ENCODE results near the gene PARG. TPM values are rescaled to one million over a fixed set of nuclear protein-coding genes. Genes with fewer than 3 reads are reported as not detected.

The PARG gene
- total and polyA plus RNA-seq, 10 donors, result 5.3 to 45.0 (median 29.6) TPM

DNA sequence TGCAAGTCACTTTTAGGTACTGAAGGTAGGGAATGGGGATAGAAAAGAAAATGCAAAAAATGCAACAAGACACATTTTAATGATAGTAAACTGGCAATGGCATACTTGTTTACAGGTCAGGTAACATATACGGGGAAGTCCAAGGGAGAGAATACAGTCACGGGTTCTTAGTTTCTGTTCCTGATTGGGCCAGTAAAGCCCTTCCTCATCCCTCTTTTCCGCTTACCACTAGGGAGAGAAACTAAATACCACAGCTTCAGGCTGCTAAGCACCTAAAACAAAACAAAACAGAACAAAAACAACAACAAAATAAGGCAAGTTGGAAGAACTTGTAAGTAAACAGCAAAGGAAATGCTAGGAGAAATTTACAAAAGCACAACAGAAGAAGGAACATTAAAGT, 114.5 kb downstream of the PARG start:
- TF ChIP-seq POLR2AphosphoS5 (IDR thresholded peaks at IDR 0.05) (no peak), POLR2A (IDR thresholded peaks at IDR 0.05) (no peak)
- TF ChIP-seq, protein P1, sequence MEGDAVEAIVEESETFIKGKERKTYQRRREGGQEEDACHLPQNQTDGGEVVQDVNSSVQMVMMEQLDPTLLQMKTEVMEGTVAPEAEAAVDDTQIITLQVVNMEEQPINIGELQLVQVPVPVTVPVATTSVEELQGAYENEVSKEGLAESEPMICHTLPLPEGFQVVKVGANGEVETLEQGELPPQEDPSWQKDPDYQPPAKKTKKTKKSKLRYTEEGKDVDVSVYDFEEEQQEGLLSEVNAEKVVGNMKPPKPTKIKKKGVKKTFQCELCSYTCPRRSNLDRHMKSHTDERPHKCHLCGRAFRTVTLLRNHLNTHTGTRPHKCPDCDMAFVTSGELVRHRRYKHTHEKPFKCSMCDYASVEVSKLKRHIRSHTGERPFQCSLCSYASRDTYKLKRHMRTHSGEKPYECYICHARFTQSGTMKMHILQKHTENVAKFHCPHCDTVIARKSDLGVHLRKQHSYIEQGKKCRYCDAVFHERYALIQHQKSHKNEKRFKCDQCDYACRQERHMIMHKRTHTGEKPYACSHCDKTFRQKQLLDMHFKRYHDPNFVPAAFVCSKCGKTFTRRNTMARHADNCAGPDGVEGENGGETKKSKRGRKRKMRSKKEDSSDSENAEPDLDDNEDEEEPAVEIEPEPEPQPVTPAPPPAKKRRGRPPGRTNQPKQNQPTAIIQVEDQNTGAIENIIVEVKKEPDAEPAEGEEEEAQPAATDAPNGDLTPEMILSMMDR (IDR thresholded peaks at IDR 0.05 in 8 of 11, conservative IDR thresholded peaks at IDR 0.05 in 3 of 11), result no peak
- DNase-seq, result no peak
- Histone ChIP-seq H3K4me1 (peaks cover 0 to 9% (median 0%) of the 10 kb centered on the region in 6 donors), H3K27me3 (replicated peaks in 1 of 7) (no peaks in the 10 kb centered on the region), H3K36me3 (peaks cover 4 to 75% (median 11%) of the 10 kb centered on the region in 6 donors), H3K9me3 (no peaks in the 10 kb centered on the region), H3K4me3 (no peak overlapping the region), H3K27ac (no peak overlapping the region)
- 76 to 88% (median 83%) methylated on average over 3 of the region's 3 CpGs for WGBS, 5 donors
- intact Hi-C loops (cut with DNase I; ENCODE audit: low total_unique reads), result no loop called here

DNA sequence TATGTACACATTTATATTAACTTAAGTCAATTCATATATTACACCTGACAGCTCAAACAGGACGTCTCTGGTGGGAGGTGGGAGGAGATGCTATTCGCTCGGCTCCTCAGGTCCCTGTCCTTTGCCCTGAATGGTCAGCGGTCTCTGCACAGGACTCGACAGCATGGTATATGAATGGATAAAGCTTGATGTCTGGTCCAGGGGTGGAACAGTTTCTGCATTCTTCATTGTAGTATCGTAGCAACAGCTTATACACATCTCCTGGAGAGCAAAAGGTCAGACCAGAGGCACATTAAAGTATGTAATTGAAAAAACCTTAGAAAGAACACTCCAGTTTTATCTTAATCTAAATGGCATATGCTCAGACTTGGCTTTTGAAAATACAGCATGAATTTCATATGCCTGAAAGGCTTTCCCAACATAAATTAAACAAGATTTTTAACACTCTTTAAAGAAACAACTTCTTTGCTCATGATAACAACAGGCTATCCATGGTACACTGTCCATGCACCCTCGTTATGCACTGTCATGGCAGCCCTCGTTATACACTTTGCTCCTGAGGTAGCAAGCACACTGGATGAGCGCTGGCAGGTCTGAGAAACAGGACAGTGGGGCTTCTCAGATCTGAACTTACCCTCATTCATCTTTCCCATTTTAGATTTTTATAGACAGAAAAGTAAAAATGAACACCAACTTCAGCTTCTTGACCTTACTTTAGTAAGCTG, 122.4 kb downstream of the PARG start:
- 91 to 97% (median 95%) methylated on average over 9 of the region's 9 CpGs for WGBS, 5 donors

DNA sequence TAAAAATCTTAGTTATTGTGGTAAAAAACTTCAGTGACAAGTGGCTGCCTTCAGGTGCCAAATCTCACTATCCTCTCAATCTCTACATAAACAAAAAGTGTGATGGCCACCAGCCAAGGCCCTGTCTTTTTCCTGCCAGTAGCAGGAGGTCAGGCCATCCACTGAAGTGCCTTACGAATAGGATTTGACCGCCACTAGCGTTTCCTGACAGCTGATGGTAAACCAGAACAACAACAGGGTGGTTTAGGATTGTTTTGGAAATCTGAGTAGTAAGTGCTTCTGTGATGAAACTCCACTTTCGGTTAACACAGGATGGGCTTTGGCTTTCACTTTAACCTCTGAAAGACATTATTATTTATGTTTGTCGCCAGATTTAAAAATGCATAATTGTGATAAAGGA, 124.0 kb downstream of the PARG start:
- DNase-seq, result no peak
- intact Hi-C loops (cut with DNase I; ENCODE audit: low total_unique reads), result no loop called here
- Histone ChIP-seq H3K27ac (no peak overlapping the region), H3K4me1 (no peaks in the 10 kb centered on the region), H3K36me3 (peaks cover 0 to 81% (median 41%) of the 10 kb centered on the region in 6 donors), H3K4me3 (no peak overlapping the region), H3K9me3 (peaks cover 0 to 2% (median 0%) of the 10 kb centered on the region in 8 donors), H3K27me3 (replicated peaks in 1 of 7) (no peaks in the 10 kb centered on the region)
- WGBS, 5 donors, result 51 to 75% (median 62%) methylated on average over 5 of the region's 5 CpGs
- TF ChIP-seq POLR2AphosphoS5 (IDR thresholded peaks at IDR 0.05) (peak in 1 of 3 donors; percentile 67), POLR2A (IDR thresholded peaks at IDR 0.05) (no peak)

More for the DNA sequence above, 122.4 kb downstream of the PARG start:
- Histone ChIP-seq H3K4me3 (no peak overlapping the region), H3K27me3 (replicated peaks in 1 of 7) (no peaks in the 10 kb centered on the region), H3K9me3 (no peaks in the 10 kb centered on the region), H3K4me1 (no peaks in the 10 kb centered on the region), H3K27ac (no peak overlapping the region), H3K36me3 (peaks cover 0 to 87% (median 41%) of the 10 kb centered on the region in 6 donors)
- TF ChIP-seq, protein P1 (IDR thresholded peaks at IDR 0.05 in 8 of 11, conservative IDR thresholded peaks at IDR 0.05 in 3 of 11), result no peak
- TF ChIP-seq POLR2A (IDR thresholded peaks at IDR 0.05) (no peak), POLR2AphosphoS5 (IDR thresholded peaks at IDR 0.05) (no peak)
- DNase-seq, result no peak
- intact Hi-C loops (cut with DNase I; ENCODE audit: low total_unique reads), result no loop called here

DNA sequence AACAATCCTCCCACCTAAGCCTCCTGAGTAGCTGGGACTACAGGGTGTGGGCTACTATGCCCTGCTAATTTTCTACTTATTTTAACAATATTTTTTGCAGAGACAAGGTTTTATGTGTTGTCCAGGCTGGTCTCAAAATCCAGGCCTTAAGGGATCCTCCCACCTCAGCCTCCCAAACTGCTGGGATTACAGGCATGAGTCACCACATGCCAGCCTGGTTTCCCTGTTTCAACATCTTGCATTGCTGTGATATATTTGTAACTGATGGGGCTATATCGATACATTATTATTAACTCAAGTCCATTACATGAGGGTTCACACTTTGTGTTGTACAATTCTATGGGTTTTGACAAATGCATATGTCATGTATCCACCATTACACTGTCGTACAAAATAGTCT, 137.8 kb downstream of the PARG start:
- H3K9me3 ChIP-seq, result peaks cover 0 to 22% (median 15%) of the 10 kb centered on the region in 8 donors

More for the DNA sequence above, 137.8 kb downstream of the PARG start:
- peaks cover 0 to 9% (median 0%) of the 10 kb centered on the region in 6 donors for H3K4me1 ChIP-seq
- peaks cover 0 to 53% (median 5%) of the 10 kb centered on the region in 7 donors for H3K27me3 ChIP-seq (replicated peaks in 1 of 7)
- DNase-seq, result no peak
- H3K36me3 ChIP-seq, result no peaks in the 10 kb centered on the region
- intact Hi-C loops (cut with DNase I; ENCODE audit: low total_unique reads), result no loop called here
- no peak overlapping the region for H3K27ac ChIP-seq
- no peak overlapping the region for H3K4me3 ChIP-seq
- WGBS, 5 donors, result 94 to 99% (median 97%) methylated on average over 2 of the region's 2 CpGs
- no peak for TF ChIP-seq POLR2A (IDR thresholded peaks at IDR 0.05)
- TF ChIP-seq, protein P1 (IDR thresholded peaks at IDR 0.05 in 8 of 11, conservative IDR thresholded peaks at IDR 0.05 in 3 of 11), result no peak
- no peak for TF ChIP-seq POLR2AphosphoS5 (IDR thresholded peaks at IDR 0.05)
